HG02981 (cell line): ENCODE measurements around the gene URB1.
"Not testable (repeated sequence)": the region's sequence is repeated elsewhere in the genome, so short reads cannot be mapped to it uniquely, and the experiment has no call there.

ENCODE experiments used
- ATAC-seq: cut with Tn5 transposase; IDR thresholded peaks from one replicate; pipeline ENCODE4 v1.9.1; 2021; ENCODE audit warnings: mild to moderate bottlenecking, moderate library complexity; ENCODE audit not compliant: unreplicated experiment

URB1 gene

DNA sequence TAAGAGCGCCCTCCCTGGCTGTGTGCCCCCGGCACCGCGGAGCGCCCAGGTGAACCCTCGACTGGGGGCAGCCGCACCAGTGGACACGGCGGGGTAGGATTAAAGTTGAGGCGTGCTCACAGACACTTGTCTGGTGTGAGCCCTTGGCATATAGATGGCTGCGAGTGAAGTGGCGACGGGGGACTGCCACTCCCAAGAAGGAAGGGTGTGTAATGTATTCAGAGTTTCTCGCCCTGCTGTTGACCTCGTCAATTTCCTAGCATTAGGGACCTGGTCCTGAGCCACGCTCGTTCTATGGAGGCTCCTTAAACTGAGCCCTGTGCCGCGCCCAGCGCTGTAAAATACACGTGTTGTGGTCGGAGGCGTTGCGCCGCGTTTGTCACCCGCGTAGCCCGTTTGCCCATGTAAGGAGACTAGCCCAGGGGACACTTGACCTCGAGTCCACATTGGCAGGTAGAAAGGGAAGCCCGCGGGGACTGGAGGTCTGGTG is 20.2 kb upstream of the URB1 start:
- ATAC-seq = no peak

- no peak for ATAC-seq
These were observed 19.6 kb upstream of the URB1 start, which contains the start of gene EVA1C for GRCh38 chr21:32412162-32413014. TSS of gene EVA1C (plus strand) at chr21:32412706. CDS start at chr21:32412854, 148 bp downstream.

- no peak for ATAC-seq
These were observed 18.7 kb upstream of the URB1 start for GRCh38 chr21:32411350-32412161.

DNA sequence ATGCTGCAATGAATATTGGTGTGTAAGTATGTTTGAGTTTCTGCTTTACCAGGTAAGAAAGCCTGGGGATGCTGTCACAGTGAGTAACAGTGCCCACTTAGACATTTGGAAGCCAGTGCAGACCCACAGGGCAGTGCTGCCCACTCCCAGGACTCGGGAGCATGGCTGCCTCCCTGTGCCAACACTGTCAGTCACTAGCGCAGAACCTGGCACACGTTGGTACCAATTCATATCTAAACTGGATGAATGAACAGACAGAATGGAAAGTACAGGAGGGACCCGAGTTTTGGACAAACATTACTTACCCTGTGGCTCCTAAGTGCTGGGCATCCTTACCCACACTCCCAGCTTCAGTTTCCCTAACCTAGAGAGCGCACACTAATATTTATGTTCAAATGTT is 18.1 kb upstream of the URB1 start:
- ATAC-seq = no peak

DNA sequence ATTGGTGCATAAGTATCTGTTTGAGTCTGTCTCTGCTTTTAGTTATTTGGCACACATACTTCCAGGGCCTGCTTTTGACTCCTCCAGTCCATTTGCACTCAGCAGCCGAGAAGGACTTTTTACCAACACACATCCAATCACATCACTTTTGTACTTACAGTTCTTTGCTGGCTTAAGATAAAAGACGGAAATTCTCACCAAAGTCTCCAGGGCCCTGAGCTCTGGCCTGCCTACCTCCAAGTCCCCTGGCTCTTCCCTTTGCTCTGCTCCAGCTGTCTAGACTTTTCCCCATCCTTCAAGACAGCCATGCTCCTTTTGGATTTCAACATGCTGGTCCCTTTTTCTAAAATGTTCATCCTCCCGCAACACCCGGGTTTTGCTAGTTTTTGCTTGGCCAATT is 17.5 kb upstream of the URB1 start:
- no peak for ATAC-seq

- ATAC-seq = no peak
These were observed 13.6 kb upstream of the URB1 start for GRCh38 chr21:32406405-32406804.

DNA sequence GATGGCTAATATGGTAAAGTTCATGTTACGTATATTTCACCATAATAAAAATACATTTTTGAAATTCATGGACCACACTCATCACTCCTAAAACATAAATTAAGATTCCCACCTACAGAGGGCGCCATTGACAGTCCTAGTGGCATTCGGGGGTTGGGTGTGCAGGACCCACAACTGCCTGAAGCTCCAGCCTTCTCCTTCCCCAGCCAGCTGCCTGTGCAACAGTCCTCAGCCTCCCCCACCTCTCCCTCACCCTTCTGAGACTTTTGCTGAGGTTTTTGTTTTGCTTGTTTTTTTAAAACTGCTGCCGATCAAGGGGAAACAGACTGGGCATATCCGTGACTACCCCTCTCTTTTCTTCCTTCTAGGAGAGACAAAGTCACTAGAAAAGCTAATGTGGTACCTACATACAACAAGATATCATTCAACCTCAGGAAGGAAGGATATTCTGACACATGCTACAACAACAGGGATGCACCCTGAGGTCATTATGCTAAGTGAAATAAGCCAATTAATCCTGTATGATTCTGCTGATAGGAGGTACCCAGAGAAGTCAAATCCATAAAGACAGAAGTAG is 10.5 kb upstream of the URB1 start:
- no peak for ATAC-seq

- no peak for ATAC-seq
These were observed 827 bp upstream of the URB1 start for GRCh38 chr21:32393677-32394001.

GRCh38 chr21:32392299-32392879 is 423 bp downstream of the URB1 start:
- peak; percentile 35 for ATAC-seq

GRCh38 chr21:32391755-32392154 is 1.1 kb downstream of the URB1 start:
- no peak for ATAC-seq

DNA sequence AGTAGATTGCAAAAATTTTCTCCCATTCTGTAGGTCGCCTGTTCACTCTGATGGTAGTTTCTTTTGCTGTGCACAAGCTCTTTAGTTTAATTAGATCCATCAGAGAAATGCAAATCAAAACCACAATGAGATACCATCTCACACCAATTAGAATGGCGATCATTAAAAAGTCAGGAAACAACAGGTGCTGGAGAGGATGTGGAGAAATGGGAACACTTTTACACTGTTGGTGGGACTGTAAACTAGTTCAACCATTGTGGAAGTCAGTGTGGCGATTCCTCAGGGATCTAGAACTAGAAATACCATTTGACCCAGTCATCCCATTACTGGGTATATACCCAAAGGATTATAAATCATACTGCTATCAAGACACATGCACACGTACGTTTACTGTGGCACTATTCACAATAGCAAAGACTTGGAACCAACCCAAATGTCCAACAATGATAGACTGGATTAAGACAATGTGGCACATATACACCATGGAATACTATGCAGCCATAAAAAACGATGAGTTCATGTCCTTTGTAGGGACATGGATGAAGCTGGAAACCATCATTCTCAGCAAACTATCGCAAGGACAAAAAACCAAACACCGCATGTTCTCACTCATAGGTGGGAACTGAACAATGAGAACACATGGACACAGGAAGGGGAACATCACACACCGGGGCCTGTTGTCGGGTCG is 2.1 kb downstream of the URB1 start:
- not testable (repeated sequence) for ATAC-seq

- ATAC-seq = no peak
These were observed 3.3 kb downstream of the URB1 start for GRCh38 chr21:32389337-32390015.

GRCh38 chr21:32388306-32388705 is 4.5 kb downstream of the URB1 start:
- no peak for ATAC-seq

DNA sequence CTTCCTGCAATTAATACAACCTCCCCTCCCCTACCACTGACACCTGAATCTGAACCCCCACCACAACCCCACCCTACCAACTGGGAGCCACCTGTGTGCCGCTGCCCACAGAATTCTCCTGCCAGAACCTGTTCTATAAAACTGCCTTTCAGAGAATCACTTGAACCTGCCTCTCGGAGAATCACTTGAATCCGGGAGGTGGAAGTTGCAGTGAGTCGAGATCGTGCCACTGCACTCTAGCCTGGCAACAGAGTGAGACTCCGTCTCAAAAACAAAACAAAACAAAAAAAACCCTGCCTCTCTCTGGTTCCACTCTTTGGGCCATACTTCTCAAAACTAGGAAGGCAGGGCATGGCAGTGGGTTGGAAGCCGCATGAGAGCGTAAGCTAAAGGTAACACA is 5.7 kb downstream of the URB1 start:
- no peak for ATAC-seq

DNA sequence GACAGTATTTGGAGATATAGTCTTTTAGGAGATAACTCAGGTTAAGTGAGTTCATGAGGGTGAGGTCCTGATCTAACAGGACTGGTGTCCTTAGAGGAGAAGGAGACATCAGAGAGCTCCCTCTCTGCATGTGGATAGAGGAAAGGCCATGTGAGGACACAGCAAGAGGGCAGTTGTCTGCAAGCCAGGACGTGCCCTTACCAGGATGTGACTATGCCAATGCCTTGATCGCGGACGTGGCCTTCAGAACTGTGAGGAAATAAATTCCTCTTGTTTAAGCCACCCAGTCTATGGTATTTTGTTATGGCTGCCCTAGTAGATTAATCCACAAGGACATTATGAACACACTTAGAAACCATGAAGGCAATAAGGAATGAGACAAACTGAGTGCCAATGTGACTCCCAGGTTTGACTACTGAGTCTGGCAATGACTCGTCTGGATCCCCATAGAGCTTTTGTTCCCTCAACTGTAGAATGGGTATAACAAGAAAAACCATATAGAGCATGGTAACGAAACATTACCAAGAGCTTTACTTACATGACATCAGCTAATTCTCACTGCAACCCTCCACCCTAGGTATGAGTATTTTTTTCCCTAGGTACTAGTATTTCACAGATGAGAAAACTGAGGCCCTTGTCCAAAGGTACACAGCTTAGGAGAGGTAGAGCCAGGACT is 6.5 kb downstream of the URB1 start:
- no peak for ATAC-seq

DNA sequence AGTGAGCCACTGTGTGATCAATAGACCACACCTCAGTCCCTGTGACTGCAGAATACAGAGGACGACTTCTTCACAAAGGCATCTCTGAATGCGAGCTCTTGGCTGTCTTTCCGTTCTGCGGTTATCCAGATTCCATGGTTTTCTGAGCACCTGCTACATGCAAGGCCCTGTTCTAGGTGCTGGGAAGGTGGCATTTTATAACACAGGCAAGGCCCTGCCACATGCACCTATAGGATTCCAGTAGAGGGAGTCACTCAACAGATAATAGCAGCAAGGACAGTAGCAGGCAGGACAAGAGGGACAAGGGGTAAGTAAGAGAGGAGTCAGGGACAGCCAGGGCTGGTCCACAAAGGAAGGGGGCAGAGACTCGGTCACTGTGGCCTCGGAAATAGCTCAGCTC is 9.0 kb downstream of the URB1 start:
- no peak for ATAC-seq

DNA sequence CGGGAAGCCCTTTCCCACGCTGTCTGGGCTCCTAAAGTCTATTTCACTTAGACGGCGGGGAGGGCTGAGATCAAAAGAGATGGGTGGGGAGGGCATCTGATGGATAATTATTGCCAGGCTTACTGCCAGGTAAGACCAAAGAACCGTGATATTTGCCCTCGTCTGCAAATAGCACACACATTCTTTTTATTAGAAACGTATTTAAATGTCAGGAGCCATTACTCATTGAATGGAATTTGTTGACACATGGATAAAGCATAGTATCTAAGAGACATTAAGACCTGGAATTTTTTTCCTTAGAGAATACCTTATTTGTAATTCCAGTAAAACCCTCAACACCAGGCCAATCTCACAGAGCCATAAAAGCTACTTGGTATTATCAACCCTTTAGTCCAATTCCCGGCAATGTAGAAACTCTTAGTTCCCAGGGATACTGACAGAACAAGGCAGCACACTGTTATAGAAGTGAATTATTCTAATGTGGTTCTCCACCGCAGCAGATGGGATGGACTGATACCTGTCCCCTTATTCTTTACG is 10.6 kb downstream of the URB1 start:
- ATAC-seq = no peak

DNA sequence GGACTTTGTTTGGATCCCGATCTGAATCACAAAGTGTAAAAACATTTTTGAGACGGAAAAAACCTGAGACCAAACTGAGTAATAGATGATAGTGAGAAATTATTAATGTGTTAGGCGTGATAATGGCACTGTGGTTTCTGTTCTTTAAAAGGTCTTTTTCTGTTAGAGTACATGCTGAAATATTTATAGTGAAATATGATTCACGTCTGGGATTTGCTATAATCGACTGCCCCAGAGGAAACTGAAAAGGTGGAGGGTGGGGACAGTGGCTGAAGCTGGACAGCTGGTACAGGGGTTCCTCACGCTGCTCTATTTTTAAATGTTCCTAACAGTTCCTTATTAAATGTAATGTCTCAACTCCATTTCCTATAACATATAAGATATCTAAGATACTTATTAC is 11.2 kb downstream of the URB1 start:
- no peak for ATAC-seq

GRCh38 chr21:32380940-32381339 is 11.9 kb downstream of the URB1 start:
- ATAC-seq = no peak
